ENCODE measurements around the gene ADGRA1. TPM values are rescaled to one million over a fixed set of nuclear protein-coding genes. Genes with fewer than 3 reads are reported as not detected.

Gene ADGRA1
- polyA plus RNA-seq, 3 donors, result not detected

DNA sequence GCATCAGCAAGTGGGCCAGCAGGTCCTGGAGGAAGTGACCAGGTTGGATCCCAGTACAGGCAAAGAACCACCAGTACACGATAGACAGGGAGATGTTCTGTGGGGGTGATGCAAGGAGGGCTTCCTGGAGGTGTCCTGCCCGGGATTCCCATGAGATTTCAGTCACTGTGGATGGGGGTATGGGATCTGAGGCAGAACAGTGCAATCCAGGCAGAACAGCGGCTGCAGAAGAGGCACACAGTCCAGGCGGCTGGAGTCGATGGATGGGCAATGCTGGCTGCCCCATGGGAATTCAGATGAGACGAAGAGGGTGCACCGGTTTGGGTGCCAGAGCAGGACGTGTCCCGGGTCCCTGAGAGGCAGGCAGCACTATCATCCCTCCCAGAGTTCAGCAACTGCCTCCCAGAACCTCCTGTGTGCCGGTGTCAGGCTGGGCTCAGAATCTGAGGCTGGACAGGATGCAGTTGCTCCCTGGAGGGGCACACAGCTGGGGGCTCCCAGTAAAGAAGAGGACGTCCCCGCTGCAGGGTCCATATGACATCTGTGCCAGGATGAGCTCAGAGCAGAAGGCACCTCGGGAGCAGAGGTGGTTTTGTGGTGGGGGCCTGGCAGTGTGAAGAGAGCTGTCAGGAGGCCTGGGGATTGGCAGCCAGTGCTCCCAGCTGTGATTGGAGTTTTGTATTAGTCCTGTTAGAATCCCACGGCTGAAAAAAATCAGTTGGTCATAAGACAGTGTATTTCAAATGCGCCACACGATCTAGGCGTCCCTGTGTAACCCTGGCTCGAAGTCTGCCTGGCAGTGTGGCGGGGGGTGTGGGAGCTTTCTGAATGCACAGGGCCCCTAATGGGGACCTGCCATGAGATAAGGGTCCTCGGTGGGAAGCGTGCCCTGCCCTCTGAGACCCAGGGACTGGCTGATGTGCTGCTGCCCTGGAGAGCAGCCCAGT lies 75.5 kb downstream of the ADGRA1 start:
- TF ChIP-seq, protein P1, sequence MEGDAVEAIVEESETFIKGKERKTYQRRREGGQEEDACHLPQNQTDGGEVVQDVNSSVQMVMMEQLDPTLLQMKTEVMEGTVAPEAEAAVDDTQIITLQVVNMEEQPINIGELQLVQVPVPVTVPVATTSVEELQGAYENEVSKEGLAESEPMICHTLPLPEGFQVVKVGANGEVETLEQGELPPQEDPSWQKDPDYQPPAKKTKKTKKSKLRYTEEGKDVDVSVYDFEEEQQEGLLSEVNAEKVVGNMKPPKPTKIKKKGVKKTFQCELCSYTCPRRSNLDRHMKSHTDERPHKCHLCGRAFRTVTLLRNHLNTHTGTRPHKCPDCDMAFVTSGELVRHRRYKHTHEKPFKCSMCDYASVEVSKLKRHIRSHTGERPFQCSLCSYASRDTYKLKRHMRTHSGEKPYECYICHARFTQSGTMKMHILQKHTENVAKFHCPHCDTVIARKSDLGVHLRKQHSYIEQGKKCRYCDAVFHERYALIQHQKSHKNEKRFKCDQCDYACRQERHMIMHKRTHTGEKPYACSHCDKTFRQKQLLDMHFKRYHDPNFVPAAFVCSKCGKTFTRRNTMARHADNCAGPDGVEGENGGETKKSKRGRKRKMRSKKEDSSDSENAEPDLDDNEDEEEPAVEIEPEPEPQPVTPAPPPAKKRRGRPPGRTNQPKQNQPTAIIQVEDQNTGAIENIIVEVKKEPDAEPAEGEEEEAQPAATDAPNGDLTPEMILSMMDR (IDR thresholded peaks at IDR 0.05), result no peak
- WGBS (ENCODE audit: insufficient coverage), result 84% methylated on average over 16 of the region's 21 CpGs
- Histone ChIP-seq H3K27ac (ENCODE audit: low read depth in 1 of 2, low read length in 2 of 2) (no peak overlapping the region), H4K20me1 (ENCODE audit: insufficient read depth, low read length) (no peaks in the 10 kb centered on the region), H3K9ac (ENCODE audit: insufficient read depth, low read length, poor library complexity, severe bottlenecking) (no peak overlapping the region), H3K9me3 (replicated peaks in 1 of 2; ENCODE audit: control insufficient read depth in 1 of 2, insufficient read depth in 1 of 2, low read length in 2 of 2) (no peaks in the 10 kb centered on the region), H3K4me2 (replicated peaks; ENCODE audit: extremely low read depth, low read length, poor library complexity, severe bottlenecking) (no peak overlapping the region), H3K36me3 (replicated peaks in 1 of 2; ENCODE audit: control insufficient read depth in 1 of 2, insufficient read depth in 2 of 2, low read length in 2 of 2) (no peaks in the 10 kb centered on the region), H3K4me1 (ENCODE audit: control insufficient read depth in 1 of 2, insufficient read depth in 2 of 2, low read length in 2 of 2) (peaks cover 0 to 3% of the 10 kb centered on the region in 2 donors), H3K27me3 (ENCODE audit: control insufficient read depth in 2 of 2, insufficient read depth in 2 of 2, low read length in 2 of 2) (peaks cover 13 to 37% of the 10 kb centered on the region in 2 donors), H2AFZ (ENCODE audit: insufficient read depth, low read depth, low read length, poor library complexity, severe bottlenecking) (no peak overlapping the region), H3K4me3 (replicated peaks in 1 of 3; ENCODE audit: low read depth in 2 of 3, low read length in 3 of 3) (no peak overlapping the region), H3K79me2 (ENCODE audit: insufficient read depth, low read length) (no peaks in the 10 kb centered on the region)
- Mint-ChIP-seq H3K27ac (no peak overlapping the region), H3K4me1 (no peaks in the 10 kb centered on the region), H3K27me3 (ENCODE audit: low read depth in 3 of 3) (peaks cover 27 to 54% (median 40%) of the 10 kb centered on the region in 3 donors), H3K4me3 (peak overlapping the region in 1 of 2 donors; percentile 19), H3K9me3 (peaks cover 0 to 8% (median 0%) of the 10 kb centered on the region in 7 donors), H3K36me3 (no peaks in the 10 kb centered on the region)
- no peak for DNase-seq
- intact Hi-C loops (cut with micrococcal nuclease), result no loop called here

DNA sequence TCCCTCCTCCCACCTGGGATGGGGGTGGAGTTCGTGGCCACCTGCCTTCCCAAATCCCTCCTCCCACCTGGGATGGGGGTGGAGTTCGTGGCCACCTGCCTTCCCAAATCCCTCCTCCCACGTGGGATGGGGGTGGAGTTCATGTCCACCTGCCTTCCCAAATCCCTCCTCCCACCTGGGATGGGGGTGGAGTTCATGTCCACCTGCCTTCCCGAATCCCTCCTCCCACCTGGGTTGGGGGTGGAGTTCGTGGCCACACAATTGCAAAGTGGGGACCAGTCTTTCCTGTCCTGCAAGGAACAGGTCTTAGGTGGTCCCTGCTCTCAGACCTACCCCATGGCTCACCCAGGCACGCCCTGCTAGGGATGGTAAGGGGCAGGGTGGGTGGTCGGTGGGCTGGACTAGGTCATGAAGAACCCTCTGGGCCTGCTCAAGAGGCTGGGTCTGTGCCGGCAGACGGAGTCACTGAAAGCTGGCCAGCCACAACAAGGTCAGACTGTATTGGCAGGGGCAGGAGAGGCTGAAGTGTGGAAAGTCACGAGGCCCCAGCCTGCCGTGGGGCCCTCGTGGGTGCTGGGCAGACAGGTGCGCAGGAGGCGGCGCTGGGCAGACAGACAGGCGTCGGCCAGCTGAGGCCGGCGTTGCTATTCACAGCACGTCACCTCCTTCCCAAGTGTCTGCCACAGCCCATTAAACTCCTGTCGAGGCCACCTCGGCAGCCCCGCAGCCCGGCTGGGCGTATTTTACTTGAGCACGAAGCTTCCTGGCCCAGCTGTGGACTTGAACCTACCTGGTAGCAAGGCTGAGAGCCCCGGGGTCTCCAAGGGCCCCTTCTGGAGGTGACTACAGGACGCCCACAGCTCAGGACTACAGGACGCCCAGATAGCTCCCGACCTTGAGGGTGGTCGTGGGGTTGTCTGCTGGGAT lies 76.4 kb downstream of the ADGRA1 start:
- DNase-seq, result no peak
- Mint-ChIP-seq H3K9me3 (peaks cover 0 to 8% (median 0%) of the 10 kb centered on the region in 7 donors), H3K36me3 (no peaks in the 10 kb centered on the region), H3K27me3 (ENCODE audit: low read depth in 3 of 3) (peaks cover 26 to 44% (median 40%) of the 10 kb centered on the region in 3 donors), H3K4me3 (no peak overlapping the region), H3K27ac (peak overlapping the region in 1 of 7 donors; percentile 69), H3K4me1 (no peaks in the 10 kb centered on the region)
- H4K20me1 ChIP-seq (ENCODE audit: insufficient read depth, low read length), result no peaks in the 10 kb centered on the region
- no peak overlapping the region for H3K4me3 ChIP-seq (replicated peaks in 1 of 3; ENCODE audit: low read depth in 2 of 3, low read length in 3 of 3)
- no peak overlapping the region for H3K9ac ChIP-seq (ENCODE audit: insufficient read depth, low read length, poor library complexity, severe bottlenecking)
- H3K27ac ChIP-seq (ENCODE audit: low read depth in 1 of 2, low read length in 2 of 2), result no peak overlapping the region
- intact Hi-C loops (cut with micrococcal nuclease), result no loop called here
- TF ChIP-seq, protein P1 (IDR thresholded peaks at IDR 0.05), result no peak
- no peaks in the 10 kb centered on the region for H3K79me2 ChIP-seq (ENCODE audit: insufficient read depth, low read length)
- no peak overlapping the region for H2AFZ ChIP-seq (ENCODE audit: insufficient read depth, low read depth, low read length, poor library complexity, severe bottlenecking)
- WGBS (ENCODE audit: insufficient coverage), result 90% methylated on average over 19 of the region's 31 CpGs
- H3K4me2 ChIP-seq (replicated peaks; ENCODE audit: extremely low read depth, low read length, poor library complexity, severe bottlenecking), result no peak overlapping the region
- no peaks in the 10 kb centered on the region for H3K36me3 ChIP-seq (replicated peaks in 1 of 2; ENCODE audit: control insufficient read depth in 1 of 2, insufficient read depth in 2 of 2, low read length in 2 of 2)
- H3K27me3 ChIP-seq (ENCODE audit: control insufficient read depth in 2 of 2, insufficient read depth in 2 of 2, low read length in 2 of 2), result peaks cover 13 to 28% of the 10 kb centered on the region in 2 donors
- H3K9me3 ChIP-seq (replicated peaks in 1 of 2; ENCODE audit: control insufficient read depth in 1 of 2, insufficient read depth in 1 of 2, low read length in 2 of 2), result no peaks in the 10 kb centered on the region
- peaks cover 0 to 3% of the 10 kb centered on the region in 2 donors for H3K4me1 ChIP-seq (ENCODE audit: control insufficient read depth in 1 of 2, insufficient read depth in 2 of 2, low read length in 2 of 2)

All from CD14-positive monocyte (primary cell).